Kidney epithelial cell (primary cell): ENCODE data around the gene CTCFL. TPM values are rescaled to one million over a fixed set of nuclear protein-coding genes. Genes with fewer than 3 reads are reported as not detected.

Experiments used
- DNase-seq: peaks from one replicate; pipeline ENCODE4 v3.0.0-alpha.2; 2010; ENCODE audit warnings: low read depth
- H3K27me3 ChIP-seq: 2 replicates; pipeline ENCODE4 v1.6.0; 2011; ENCODE audit warnings: low read length; ENCODE audit not compliant: control insufficient read depth, insufficient read depth
- H3K36me3 ChIP-seq: 2 replicates; pipeline ENCODE4 v1.5.1; 2011; ENCODE audit warnings: low read length; ENCODE audit not compliant: control insufficient read depth, insufficient read depth
- H3K4me3 ChIP-seq: 2 replicates; pipeline ENCODE4 v1.5.1; 2011; ENCODE audit warnings: low read depth, mild to moderate bottlenecking, control low read depth, low read length
- CTCF ChIP-seq: IDR thresholded peaks from 2 replicates; pipeline ENCODE4 v1.5.1; 2011; ENCODE audit warnings: mild to moderate bottlenecking, moderate library complexity, low read length, control low read depth, inconsistent platforms; ENCODE audit not compliant: insufficient read depth, poor library complexity, severe bottlenecking
- total RNA-seq: library from RNA; depleted of rRNA; stranded (reverse); fragments of >200 nt; gene quantifications from 2 replicates; pipeline ENCODE4 v1.2.3, GENCODE V29; 2015

CTCFL gene
- total RNA-seq, 1 donor from 2014 or later = 0.17 TPM

- TF ChIP-seq CTCF = no peak
- no peaks in the 10 kb centered on the region for H3K36me3 ChIP-seq
- H3K27me3 ChIP-seq = peaks cover 18% of the 10 kb centered on the region
- H3K4me3 ChIP-seq = no peak overlapping the region
- DNase-seq = no peak
Observed at GRCh38 chr20:57535297-57535696, 10.4 kb upstream of the CTCFL start.

DNA sequence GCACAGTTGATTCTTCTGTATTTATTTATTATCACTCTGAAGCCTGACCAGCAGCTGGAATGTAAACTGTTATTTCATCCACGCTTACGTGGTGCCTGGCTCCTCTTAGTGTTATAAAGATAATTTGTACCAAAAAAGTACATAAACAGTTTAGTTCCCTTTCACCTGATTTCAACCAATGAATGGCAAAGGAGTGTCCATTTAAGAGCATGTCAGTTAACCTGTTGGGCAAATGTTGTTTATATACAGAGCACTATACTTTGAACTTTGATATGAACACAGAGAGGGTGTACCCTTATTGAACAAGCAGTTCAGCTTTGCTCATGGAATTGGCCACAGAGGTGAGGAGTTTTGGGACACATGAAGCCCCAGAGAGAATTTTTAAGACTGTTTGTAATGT lies 7.2 kb upstream of the CTCFL start:
- peaks cover 14% of the 10 kb centered on the region for H3K27me3 ChIP-seq
- DNase-seq = no peak
- no peaks in the 10 kb centered on the region for H3K36me3 ChIP-seq
- no peak overlapping the region for H3K4me3 ChIP-seq
- no peak for TF ChIP-seq CTCF

- no peak for DNase-seq
- Histone ChIP-seq H3K36me3 (no peaks in the 10 kb centered on the region), H3K27me3 (peaks cover 17% of the 10 kb centered on the region), H3K4me3 (no peak overlapping the region)
- no peak for TF ChIP-seq CTCF
Observed at GRCh38 chr20:57530327-57530981, 5.5 kb upstream of the CTCFL start.

DNA sequence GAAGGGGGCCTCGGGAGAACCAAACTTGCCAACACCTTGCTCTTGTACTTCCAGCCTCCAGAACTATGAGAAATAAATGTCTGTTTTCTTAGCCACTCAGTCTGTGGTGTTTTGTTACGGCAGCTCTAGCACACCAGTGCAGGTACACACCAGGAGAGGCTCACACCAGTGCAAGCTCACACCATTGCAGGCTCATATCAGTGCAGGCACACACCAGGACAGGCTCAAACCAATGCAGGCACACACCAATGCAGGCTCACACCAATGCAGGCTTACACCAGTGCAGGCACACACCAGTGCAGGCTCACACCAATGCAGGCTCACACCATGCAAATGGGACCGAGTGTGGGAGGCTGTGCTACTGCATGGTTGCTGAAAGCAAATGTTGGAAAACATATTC lies 4.9 kb upstream of the CTCFL start:
- no peak for DNase-seq
- no peaks in the 10 kb centered on the region for H3K36me3 ChIP-seq
- no peak overlapping the region for H3K4me3 ChIP-seq
- H3K27me3 ChIP-seq = peaks cover 14% of the 10 kb centered on the region
- TF ChIP-seq CTCF = no peak

- TF ChIP-seq CTCF = no peak
- Histone ChIP-seq H3K4me3 (no peak overlapping the region), H3K27me3 (peaks cover 16% of the 10 kb centered on the region), H3K36me3 (no peaks in the 10 kb centered on the region)
- no peak for DNase-seq
Observed at GRCh38 chr20:57529160-57529585, 4.2 kb upstream of the CTCFL start.

DNA sequence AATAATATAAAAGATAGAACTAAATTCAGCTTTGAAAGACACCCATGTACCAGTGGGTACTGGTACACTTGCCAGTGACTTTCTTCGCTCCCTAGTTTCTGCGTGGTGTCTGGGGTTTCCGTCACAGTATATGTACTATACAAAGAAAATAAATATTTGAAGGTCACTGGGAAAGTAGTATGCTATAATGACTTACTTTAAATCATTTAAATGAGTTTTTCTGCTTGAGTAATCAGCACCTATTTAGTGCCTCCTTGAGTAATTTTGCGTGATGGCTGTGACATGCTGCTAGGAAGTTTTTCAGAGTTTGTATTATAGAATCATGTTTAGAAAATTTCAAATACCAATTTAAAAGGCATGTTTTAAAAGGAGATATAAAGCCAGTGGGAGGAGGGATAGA lies 3.2 kb upstream of the CTCFL start:
- Histone ChIP-seq H3K36me3 (no peaks in the 10 kb centered on the region), H3K27me3 (peaks cover 15% of the 10 kb centered on the region), H3K4me3 (no peak overlapping the region)
- DNase-seq = no peak
- no peak for TF ChIP-seq CTCF
